K562 (cell line): Measurements from ENCODE around the gene PDE4A. TPM values are rescaled to one million over a fixed set of nuclear protein-coding genes. Genes with fewer than 3 reads are reported as not detected.
"Not testable (repeated sequence)": the region's sequence is repeated elsewhere in the genome, so short reads cannot be mapped to it uniquely, and the experiment has no call there.

Source experiments
- ATAC-seq: fragments of 200-7000 bp; cut with Tn5 transposase; 3 replicates; pipeline ENCODE4 v1.9.1; 2020; ENCODE audit warnings: moderate library complexity
- BruUV-seq: library from RNA; stranded (reverse); fragments of 400-500 nt; replicated peaks from 2 replicates; lab custom pipeline; 2021; lab: Mats Ljungman, UMichigan
- CTCF ChIA-PET: fragments of 300-600 bp; formaldehyde crosslinking; extraction: SDS; loops from one replicate; lab custom pipeline; 2021; ENCODE audit warnings: low intra/inter-chr PET ratio; lab: Yijun Ruan, JAX
- POLR2A ChIA-PET: fragments of 300-600, 350-650 bp; sonication (Branson Sonifier 250); formaldehyde crosslinking; extraction: SDS; loops from one replicate; lab custom pipeline; 2021; ENCODE audit warnings: antibody characterized with exemption, inconsistent platforms; lab: Yijun Ruan, JAX
- DNase-seq, 4 experiments: peaks; one replicate each; pipeline versions ENCODE4 v3.0.0 to v3.0.0-alpha.2; 2011 to 2018; ENCODE audit warnings: low spot score in 3 of 4, mixed read lengths in 3 of 4; ENCODE audit errors: extremely low read depth in 1 of 4
- FAIRE-seq: peaks from 2 replicates; lab custom pipeline; 2011; peaks lifted over from hg19 to GRCh38; lab: Jason Lieb, UNC
- H2AFZ ChIP-seq: 2 replicates; pipeline ENCODE4 v1.6.0; 2011; ENCODE audit warnings: low read depth, low read length, control low read depth, inconsistent platforms
- H3K27ac ChIP-seq: fragments of 200-600 bp; 3 replicates; pipeline ENCODE4 v1.8.0; 2011; ENCODE audit warnings: low read depth, mild to moderate bottlenecking, control low read depth, inconsistent platforms, low read length, moderate library complexity, mixed read lengths; ENCODE audit errors: extremely low read depth
- H3K27me3 ChIP-seq, 2 experiments: fragments of 300-600 bp in 1 of 2; 2 replicates in 1 of 2; 3 replicates in 1 of 2; pipeline versions ENCODE4 v1.6.0 to v1.8.0; 2011; ENCODE audit warnings: inconsistent platforms in 2 of 2, low read length in 2 of 2, mild to moderate bottlenecking in 1 of 2, mixed read lengths in 1 of 2, moderate library complexity in 1 of 2; ENCODE audit not compliant: control insufficient read depth in 2 of 2, insufficient read depth in 2 of 2
- H3K36me3 ChIP-seq: fragments of 300-600 bp; 3 replicates; pipeline ENCODE4 v1.8.0; 2011; ENCODE audit warnings: mild to moderate bottlenecking, low read length, inconsistent platforms; ENCODE audit not compliant: control insufficient read depth, insufficient read depth
- H3K4me1 ChIP-seq, 2 experiments: fragments of 200-600 bp in 1 of 2; replicated peaks in 1 of 2; 2 replicates in 1 of 2; 3 replicates in 1 of 2; pipeline versions ENCODE4 v1.5.1 to v1.8.0; 2011; ENCODE audit warnings: inconsistent platforms in 2 of 2, low read length in 2 of 2, mild to moderate bottlenecking in 1 of 2, mixed read lengths in 1 of 2, moderate library complexity in 1 of 2; ENCODE audit not compliant: control insufficient read depth in 2 of 2, insufficient read depth in 2 of 2
- H3K4me2 ChIP-seq: 2 replicates; pipeline ENCODE4 v1.6.1; 2011; ENCODE audit warnings: low read length, control low read depth, inconsistent platforms, mixed read lengths; ENCODE audit not compliant: insufficient read depth
- H3K4me3 ChIP-seq: fragments of 200-600 bp; sonication (generic), shearing (Covaris generic); 2 replicates; pipeline ENCODE4 v1.5.1; 2016; ENCODE audit warnings: control low read depth, inconsistent platforms
- H3K79me2 ChIP-seq: fragments of 200-600 bp; 3 replicates; pipeline ENCODE4 v1.8.0; 2011; ENCODE audit warnings: low read length, inconsistent platforms; ENCODE audit not compliant: control insufficient read depth, insufficient read depth
- H3K9ac ChIP-seq, 2 experiments: 2 replicates each; pipeline versions ENCODE4 v1.6.0 to v1.6.1; 2011; ENCODE audit warnings: low read depth in 2 of 2, low read length in 2 of 2, control low read depth in 1 of 2, inconsistent platforms in 1 of 2, mild to moderate bottlenecking in 1 of 2, mixed read lengths in 1 of 2; ENCODE audit not compliant: insufficient read depth in 1 of 2
- H3K9me1 ChIP-seq: one replicate; pipeline ENCODE4 v1.6.0; 2011; ENCODE audit warnings: inconsistent platforms, mild to moderate bottlenecking, low read length, moderate library complexity; ENCODE audit not compliant: control insufficient read depth, insufficient read depth
- H3K9me3 ChIP-seq: replicated peaks from 2 replicates; pipeline ENCODE4 v1.5.1; 2011; ENCODE audit warnings: low read depth, low read length, inconsistent platforms; ENCODE audit not compliant: control insufficient read depth, insufficient read depth
- H4K20me1 ChIP-seq: replicated peaks from 2 replicates; pipeline ENCODE4 v1.6.1; 2011; ENCODE audit warnings: low read length, inconsistent platforms, mixed read lengths; ENCODE audit not compliant: control insufficient read depth, insufficient read depth
- SIX5 ChIP-seq, 2 experiments: IDR thresholded peaks; 2 replicates each; pipeline ENCODE4 v1.6.1; 2011; ENCODE audit warnings: low read length in 2 of 2, borderline replicate concordance in 1 of 2, low read depth in 1 of 2, mild to moderate bottlenecking in 1 of 2, moderate library complexity in 1 of 2; ENCODE audit not compliant: insufficient read depth in 1 of 2
- WGBS: fragments of 100-300 bp; shearing (Covaris generic); methylation state at CpG from one replicate; pipeline ENCODE4 v1.1.6; 2016; ENCODE audit warnings: low coverage, mixed read lengths; ENCODE audit not compliant: insufficient coverage; ENCODE audit errors: missing lambda C conversion rate; 5-methylcytosine and 5-hydroxymethylcytosine counted together
- in situ Hi-C: fragments of 300-500 bp; cut with MboI; formaldehyde crosslinking; loops from 4 replicates; pipeline ENCODE4 v1.15.0; 2018; ENCODE audit warnings: inconsistent platforms, mixed read lengths
- intact Hi-C: fragments of 100-400 bp; cut with micrococcal nuclease; formaldehyde crosslinking; loops from 2 replicates; pipeline ENCODE4 v1.14.2; 2022
- polyA plus RNA-seq, 8 experiments: library from polyadenylated mRNA; depleted of rRNA in 4 of 8; stranded (reverse) in 5 of 8; unstranded in 3 of 8; fragments of >200 nt; fragmentation: Nextera tagmentation in 2 of 8; fragmentation: Illumina TruSeq in 1 of 8; extraction: Ambion mirVana in 2 of 8; extraction: Trizol in 1 of 8; gene quantifications; 2 replicates each; pipeline versions ENCODE4 v1.2.1 to v1.2.3, GENCODE V29; 2011 to 2014; ENCODE audit warnings: inconsistent platforms in 1 of 8, missing spikeins in 1 of 8
- total RNA-seq, 7 experiments: library from RNA; depleted of rRNA in 6 of 7; stranded (reverse); fragments of >200 nt in 6 of 7; fragmentation: Illumina TruSeq in 2 of 7; extraction: Trizol in 2 of 7; gene quantifications; 2 replicates each; pipeline versions ENCODE4 v1.2.1 to v1.2.3, GENCODE V29; 2011 to 2021; ENCODE audit warnings: low replicate concordance in 1 of 7

Gene PDE4A
- total and polyA plus RNA-seq, 9 of the 15 experiments (the other 6 are each of a cell fraction or from before 2014, with no cell fraction given) = 0.66 to 26.9 (median 4.6) TPM

DNA sequence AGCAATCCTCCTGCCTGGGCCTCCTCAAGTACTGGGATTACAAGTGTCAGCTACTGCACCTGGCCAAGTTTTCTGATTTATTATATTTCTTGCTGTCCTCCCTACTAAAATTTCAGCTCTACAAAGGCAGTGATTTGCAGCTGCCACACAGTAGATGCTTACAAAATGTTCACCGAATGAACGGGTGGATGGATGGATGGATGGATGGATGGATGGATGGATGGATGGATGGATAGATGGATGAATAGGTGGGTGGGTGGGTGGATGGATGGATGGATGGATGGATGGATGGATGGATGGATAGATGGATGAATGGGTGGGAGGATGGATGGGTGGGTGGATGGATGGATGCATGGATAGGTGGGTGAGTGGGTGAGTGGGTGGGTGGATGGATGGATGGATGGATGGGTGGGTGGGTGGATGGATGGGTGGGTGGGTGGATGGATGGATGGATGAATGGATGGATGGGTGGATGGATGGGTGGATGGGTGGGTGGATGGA is 43.1 kb upstream of the PDE4A start:
- BruUV-seq, H3K9ac ChIP-seq, POLR2A ChIA-PET, H3K9me3 ChIP-seq, intact Hi-C loops, DNase-seq, H3K9me1 ChIP-seq, H3K4me2 ChIP-seq, H3K27ac ChIP-seq, H3K27me3 ChIP-seq, H3K4me3 ChIP-seq, ATAC-seq, in situ Hi-C loops, CTCF ChIA-PET, FAIRE-seq, H4K20me1 ChIP-seq, H2AFZ ChIP-seq: not testable (repeated sequence)
- H3K36me3 ChIP-seq = peaks cover 31% of the 10 kb centered on the region
- H3K79me2 ChIP-seq = peaks cover 28% of the 10 kb centered on the region
- peaks cover 8 to 18% of the 10 kb centered on the region in 2 experiments; a peak in 4 of 5 replicates for H3K4me1 ChIP-seq
- WGBS = 91% methylated on average over 2 of the region's 2 CpGs

DNA sequence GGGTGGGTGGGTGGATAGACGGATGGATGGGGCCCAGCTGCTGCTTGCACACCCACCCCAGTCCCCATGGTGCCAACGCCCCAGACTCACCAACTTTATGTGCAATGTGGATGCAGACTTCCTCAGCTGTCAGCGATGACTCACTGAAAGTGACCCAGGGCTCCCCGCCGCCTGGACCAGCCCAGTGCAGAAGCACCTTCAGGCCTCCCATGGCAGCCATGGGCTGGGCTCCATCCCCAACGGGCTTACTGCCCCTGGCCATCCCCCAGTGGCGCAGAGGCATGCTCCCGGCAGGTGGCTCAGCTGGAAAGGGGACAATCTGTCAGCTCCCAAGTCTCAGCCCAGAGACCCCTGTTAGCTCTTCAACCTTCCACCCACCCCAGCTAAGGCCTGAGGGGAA is 42.2 kb upstream of the PDE4A start:
- CTCF ChIA-PET = no interaction called here
- ATAC-seq = no peak
- BruUV-seq = no TSS peak
- no peak for FAIRE-seq
- Histone ChIP-seq H3K79me2 (peaks cover 28% of the 10 kb centered on the region), H4K20me1 (no peaks in the 10 kb centered on the region), H3K36me3 (peaks cover 27% of the 10 kb centered on the region), H3K27me3 (no peaks in the 10 kb centered on the region), H2AFZ (no peak overlapping the region), H3K9me3 (no peaks in the 10 kb centered on the region), H3K9me1 (no peaks in the 10 kb centered on the region), H3K27ac (no peak overlapping the region), H3K9ac (peak overlapping the region in 1 of 2 experiments; percentile 74; a peak in 1 of 4 replicates), H3K4me1 (peaks cover 8 to 18% of the 10 kb centered on the region in 2 experiments; a peak in 4 of 5 replicates), H3K4me2 (no peak overlapping the region), H3K4me3 (no peak overlapping the region)
- POLR2A ChIA-PET = interaction anchor here (0.9 to 1.1 kb wide), 2 partner anchors 16 to 88 kb away, joined by 3 to 4 read pairs; partner anchors contain the start of gene ICAM5
- intact Hi-C loops (no loop called here), in situ Hi-C loops (no loop called here)
- WGBS = 95% methylated on average over 4 of the region's 8 CpGs
- no peak for TF ChIP-seq SIX5 (IDR thresholded peaks at IDR 0.05; ENCODE audit: borderline replicate concordance in 1 of 2, insufficient read depth in 1 of 2, low read depth in 1 of 2, low read length in 2 of 2)
- no peak for DNase-seq
